Measurements from ENCODE around the gene NAA50.

NAA50 gene

GRCh38 chr3:113745756-113746547, at the start of gene NAA50:
NAA50 (minus strand) TSS chr3:113746249; CDS start chr3:113745949, 300 bp downstream.
- no peak for TF ChIP-seq CTCF (IDR thresholded peaks at IDR 0.05; ENCODE audit: extremely low read depth, insufficient read depth, missing control alignments)

GRCh38 chr3:113795693-113796092, 49.6 kb upstream of the NAA50 start:
- no peak for TF ChIP-seq CTCF (IDR thresholded peaks at IDR 0.05; ENCODE audit: extremely low read depth, insufficient read depth, missing control alignments)
- in situ Hi-C loops (cut with MboI; ENCODE audit: low pct_unique_long_range_greater_than_20kb, low sequenced_read_pairs, unreplicated experiment), result no loop called here
- DNase-seq (ENCODE audit: low spot score), result no peak

More at GRCh38 chr3:113745756-113746547, at the start of gene NAA50:
- in situ Hi-C loops (cut with MboI; ENCODE audit: low pct_unique_long_range_greater_than_20kb, low sequenced_read_pairs, unreplicated experiment), result no loop called here
- DNase-seq (ENCODE audit: low spot score), result peak; percentile 92

- no peak for TF ChIP-seq CTCF (IDR thresholded peaks at IDR 0.05; ENCODE audit: extremely low read depth, insufficient read depth, missing control alignments)
- no peak for DNase-seq (ENCODE audit: low spot score)
- in situ Hi-C loops (cut with MboI; ENCODE audit: low pct_unique_long_range_greater_than_20kb, low sequenced_read_pairs, unreplicated experiment), result no loop called here
These were observed 48.5 kb upstream of the NAA50 start for GRCh38 chr3:113794526-113794925.

GRCh38 chr3:113791381-113791780, 45.3 kb upstream of the NAA50 start:
- in situ Hi-C loops (cut with MboI; ENCODE audit: low pct_unique_long_range_greater_than_20kb, low sequenced_read_pairs, unreplicated experiment), result no loop called here
- TF ChIP-seq CTCF (IDR thresholded peaks at IDR 0.05; ENCODE audit: extremely low read depth, insufficient read depth, missing control alignments), result no peak
- DNase-seq (ENCODE audit: low spot score), result no peak

GRCh38 chr3:113783980-113784379, 37.9 kb upstream of the NAA50 start:
- no peak for TF ChIP-seq CTCF (IDR thresholded peaks at IDR 0.05; ENCODE audit: extremely low read depth, insufficient read depth, missing control alignments)
- no peak for DNase-seq (ENCODE audit: low spot score)

GRCh38 chr3:113783463-113783862, 37.4 kb upstream of the NAA50 start:
- no peak for TF ChIP-seq CTCF (IDR thresholded peaks at IDR 0.05; ENCODE audit: extremely low read depth, insufficient read depth, missing control alignments)
- in situ Hi-C loops (cut with MboI; ENCODE audit: low pct_unique_long_range_greater_than_20kb, low sequenced_read_pairs, unreplicated experiment), result no loop called here
- DNase-seq (ENCODE audit: low spot score), result peak; percentile 61

More at GRCh38 chr3:113783980-113784379, 37.9 kb upstream of the NAA50 start:
- in situ Hi-C loops (cut with MboI; ENCODE audit: low pct_unique_long_range_greater_than_20kb, low sequenced_read_pairs, unreplicated experiment), result no loop called here
